IPS-18a (cell line): ENCODE results near the gene ETS2.

ENCODE experiments used
- H3K27ac ChIP-seq: one replicate; pipeline ENCODE4 v1.5.1; 2013; ENCODE audit warnings: low read length
- H3K27me3 ChIP-seq: one replicate; pipeline ENCODE4 v1.6.1; 2013; ENCODE audit warnings: mild to moderate bottlenecking, low read length; ENCODE audit not compliant: control insufficient read depth, insufficient read depth
- H3K36me3 ChIP-seq: one replicate; pipeline ENCODE4 v1.6.1; 2013; ENCODE audit warnings: low read depth, low read length; ENCODE audit not compliant: control insufficient read depth
- H3K4me1 ChIP-seq: one replicate; pipeline ENCODE4 v1.6.1; 2013; ENCODE audit warnings: low read depth, low read length; ENCODE audit not compliant: control insufficient read depth
- H3K4me3 ChIP-seq: one replicate; pipeline ENCODE4 v1.5.1; 2013; ENCODE audit warnings: low read length
- H3K9ac ChIP-seq: one replicate; pipeline ENCODE4 v1.6.1; 2013; ENCODE audit warnings: mild to moderate bottlenecking, low read length, moderate library complexity
- H3K9me3 ChIP-seq: one replicate; pipeline ENCODE4 v1.6.1; 2013; ENCODE audit warnings: low read depth, low read length; ENCODE audit not compliant: control insufficient read depth

Gene ETS2

GRCh38 chr21:38804030-38804788, 1.5 kb upstream of the ETS2 start:
- H3K9ac ChIP-seq, result no peak overlapping the region
- H3K4me3 ChIP-seq, result peak overlapping the region; percentile 87
- no peak overlapping the region for H3K27ac ChIP-seq
- H3K4me1 ChIP-seq, result peaks cover 22% of the 10 kb centered on the region
- no peaks in the 10 kb centered on the region for H3K9me3 ChIP-seq
- H3K27me3 ChIP-seq, result peaks cover 12% of the 10 kb centered on the region
- no peaks in the 10 kb centered on the region for H3K36me3 ChIP-seq

- Histone ChIP-seq H3K27ac (no peak overlapping the region), H3K27me3 (peaks cover 12% of the 10 kb centered on the region), H3K9ac (peak overlapping the region; percentile 48), H3K9me3 (no peaks in the 10 kb centered on the region), H3K4me3 (peak overlapping the region; percentile 87), H3K4me1 (peaks cover 28% of the 10 kb centered on the region), H3K36me3 (no peaks in the 10 kb centered on the region)
Measured at GRCh38 chr21:38804789-38805327, 871 bp upstream of the ETS2 start.

GRCh38 chr21:38806153-38806941, 618 bp downstream of the ETS2 start:
- no peaks in the 10 kb centered on the region for H3K36me3 ChIP-seq
- H3K9ac ChIP-seq, result peak overlapping the region; percentile 72
- H3K4me3 ChIP-seq, result peak overlapping the region; percentile 87
- H3K27me3 ChIP-seq, result peaks cover 12% of the 10 kb centered on the region
- no peak overlapping the region for H3K27ac ChIP-seq
- H3K4me1 ChIP-seq, result peaks cover 43% of the 10 kb centered on the region
- no peaks in the 10 kb centered on the region for H3K9me3 ChIP-seq

- peaks cover 48% of the 10 kb centered on the region for H3K4me1 ChIP-seq
- no peak overlapping the region for H3K27ac ChIP-seq
Measured at GRCh38 chr21:38806942-38807284, 1.2 kb downstream of the ETS2 start.

GRCh38 chr21:38807441-38807871, 1.7 kb downstream of the ETS2 start:
- Histone ChIP-seq H3K27me3 (peaks cover 12% of the 10 kb centered on the region), H3K36me3 (no peaks in the 10 kb centered on the region), H3K9ac (peak overlapping the region; percentile 72), H3K27ac (no peak overlapping the region), H3K4me3 (peak overlapping the region; percentile 87), H3K4me1 (peaks cover 51% of the 10 kb centered on the region), H3K9me3 (no peaks in the 10 kb centered on the region)

More at GRCh38 chr21:38806942-38807284, 1.2 kb downstream of the ETS2 start:
- H3K4me3 ChIP-seq, result peak overlapping the region; percentile 87
- peaks cover 12% of the 10 kb centered on the region for H3K27me3 ChIP-seq
- H3K36me3 ChIP-seq, result no peaks in the 10 kb centered on the region
- peak overlapping the region; percentile 72 for H3K9ac ChIP-seq
- no peaks in the 10 kb centered on the region for H3K9me3 ChIP-seq

GRCh38 chr21:38807986-38808385, 2.3 kb downstream of the ETS2 start:
- no peak overlapping the region for H3K9ac ChIP-seq
- H3K36me3 ChIP-seq, result no peaks in the 10 kb centered on the region
- peaks cover 12% of the 10 kb centered on the region for H3K27me3 ChIP-seq
- no peaks in the 10 kb centered on the region for H3K9me3 ChIP-seq
- H3K4me1 ChIP-seq, result peaks cover 54% of the 10 kb centered on the region
- H3K27ac ChIP-seq, result no peak overlapping the region
- H3K4me3 ChIP-seq, result peak overlapping the region; percentile 87

- H3K27me3 ChIP-seq, result peaks cover 6% of the 10 kb centered on the region
- H3K9me3 ChIP-seq, result no peaks in the 10 kb centered on the region
- no peak overlapping the region for H3K9ac ChIP-seq
- peaks cover 65% of the 10 kb centered on the region for H3K4me1 ChIP-seq
- H3K27ac ChIP-seq, result no peak overlapping the region
- H3K36me3 ChIP-seq, result peaks cover 10% of the 10 kb centered on the region
- no peak overlapping the region for H3K4me3 ChIP-seq
Measured at GRCh38 chr21:38809198-38809878, 3.6 kb downstream of the ETS2 start.

GRCh38 chr21:38810034-38810825, 4.5 kb downstream of the ETS2 start:
- H3K9ac ChIP-seq, result no peak overlapping the region
- H3K9me3 ChIP-seq, result no peaks in the 10 kb centered on the region
- no peaks in the 10 kb centered on the region for H3K27me3 ChIP-seq
- H3K4me3 ChIP-seq, result no peak overlapping the region
- peaks cover 64% of the 10 kb centered on the region for H3K4me1 ChIP-seq
- H3K27ac ChIP-seq, result no peak overlapping the region
- H3K36me3 ChIP-seq, result peaks cover 19% of the 10 kb centered on the region

- H3K27me3 ChIP-seq, result no peaks in the 10 kb centered on the region
- H3K36me3 ChIP-seq, result peaks cover 21% of the 10 kb centered on the region
- peak overlapping the region; percentile 1 for H3K4me3 ChIP-seq
- H3K4me1 ChIP-seq, result peaks cover 64% of the 10 kb centered on the region
- H3K9ac ChIP-seq, result no peak overlapping the region
- H3K9me3 ChIP-seq, result no peaks in the 10 kb centered on the region
- no peak overlapping the region for H3K27ac ChIP-seq
Measured at GRCh38 chr21:38810826-38811164, 5.1 kb downstream of the ETS2 start.

GRCh38 chr21:38811257-38811656, 5.5 kb downstream of the ETS2 start:
- Histone ChIP-seq H3K4me1 (peaks cover 64% of the 10 kb centered on the region), H3K9me3 (no peaks in the 10 kb centered on the region), H3K4me3 (peak overlapping the region; percentile 1), H3K9ac (no peak overlapping the region), H3K27ac (peak overlapping the region; percentile 26), H3K36me3 (peaks cover 24% of the 10 kb centered on the region), H3K27me3 (no peaks in the 10 kb centered on the region)

GRCh38 chr21:38813143-38813542, 7.4 kb downstream of the ETS2 start:
- H3K4me3 ChIP-seq, result no peak overlapping the region
- peaks cover 56% of the 10 kb centered on the region for H3K4me1 ChIP-seq
- no peaks in the 10 kb centered on the region for H3K27me3 ChIP-seq
- no peak overlapping the region for H3K27ac ChIP-seq
- no peak overlapping the region for H3K9ac ChIP-seq
- H3K36me3 ChIP-seq, result peaks cover 42% of the 10 kb centered on the region
- H3K9me3 ChIP-seq, result no peaks in the 10 kb centered on the region
